NB4 (cell line): ENCODE results near the gene SCML1.
"Not testable (repeated sequence)": the region's sequence is repeated elsewhere in the genome, so short reads cannot be mapped to it uniquely, and the experiment has no call there.

Source experiments
- DNase-seq: peaks from one replicate; pipeline ENCODE4 v3.0.0; 2010; ENCODE audit warnings: low read depth
- H3K4me3 ChIP-seq: one replicate; pipeline ENCODE4 v1.5.1; 2011; ENCODE audit warnings: mild to moderate bottlenecking, low read depth, low read length, moderate library complexity
- CTCF ChIP-seq: IDR thresholded peaks from one replicate; pipeline ENCODE4 v1.5.1; 2012; ENCODE audit warnings: low read depth, low read length
- MAX ChIP-seq: IDR thresholded peaks from 2 replicates; pipeline ENCODE4 v1.6.1; 2011; ENCODE audit warnings: low read depth, low read length
- MYC ChIP-seq: IDR thresholded peaks from 2 replicates; pipeline ENCODE4 v1.6.1; 2011; ENCODE audit warnings: low read depth, low read length
- POLR2A ChIP-seq: IDR thresholded peaks from 2 replicates; pipeline ENCODE4 v1.6.1; 2011; ENCODE audit warnings: mild to moderate bottlenecking; ENCODE audit not compliant: insufficient read length; ENCODE audit errors: extremely low read depth

The SCML1 gene

GRCh38 chrX:17769701-17770269 lies 32.5 kb downstream of the SCML1 start:
- no peak overlapping the region for H3K4me3 ChIP-seq
- TF ChIP-seq MAX (no peak), POLR2A (no peak), MYC (no peak), CTCF (no peak)
- DNase-seq: no peak

GRCh38 chrX:17773221-17773876 lies 36.1 kb downstream of the SCML1 start:
- no peak overlapping the region for H3K4me3 ChIP-seq
- DNase-seq: no peak
- TF ChIP-seq POLR2A: no peak
- no peak for TF ChIP-seq MAX
- no peak for TF ChIP-seq CTCF
- no peak for TF ChIP-seq MYC

GRCh38 chrX:17774053-17774452 lies 36.8 kb downstream of the SCML1 start:
- TF ChIP-seq MYC: no peak
- no peak for DNase-seq
- H3K4me3 ChIP-seq: no peak overlapping the region

- TF ChIP-seq MYC (no peak), POLR2A (no peak), MAX (no peak), CTCF (no peak)
- DNase-seq: no peak
- H3K4me3 ChIP-seq: no peak overlapping the region
Observed at GRCh38 chrX:17778997-17779396, 41.7 kb downstream of the SCML1 start.

GRCh38 chrX:17779434-17779833 lies 42.1 kb downstream of the SCML1 start:
- no peak for DNase-seq
- H3K4me3 ChIP-seq: no peak overlapping the region
- TF ChIP-seq CTCF: no peak
- no peak for TF ChIP-seq MAX
- no peak for TF ChIP-seq MYC
- TF ChIP-seq POLR2A: no peak

GRCh38 chrX:17786554-17787347 lies 49.5 kb downstream of the SCML1 start:
- not testable (repeated sequence) for H3K4me3 ChIP-seq, DNase-seq
